Endometrial microvascular endothelial cells (primary cell): ENCODE measurements around the gene DEUP1. TPM values are rescaled to one million over a fixed set of nuclear protein-coding genes. Genes with fewer than 3 reads are reported as not detected.
"Not testable (repeated sequence)": the region's sequence is repeated elsewhere in the genome, so short reads cannot be mapped to it uniquely, and the experiment has no call there.

Source experiments
- in situ Hi-C: cut with HindIII; loops from 2 replicates; pipeline ENCODE4 v1.10.0; 2017; ENCODE audit warnings: low sequenced_read_pairs, low pct_unique_long_range_greater_than_20kb; ENCODE audit errors: inconsistent ontology term
- total RNA-seq: library from RNA; depleted of rRNA; stranded (reverse); fragments of >200 nt; gene quantifications from one replicate; pipeline ENCODE4 v1.2.3, GENCODE V29; 2015; ENCODE audit errors: inconsistent ontology term

The DEUP1 gene
- not detected for total RNA-seq

GRCh38 chr11:93330446-93330984 is at the start of gene DEUP1:
Gene DEUP1, plus strand, starts transcription at chr11:93330742. Its CDS starts 1,518 bp downstream, at chr11:93332260.
- in situ Hi-C loops: no loop called here

GRCh38 chr11:93285430-93285829 is 45.1 kb upstream of the DEUP1 start:
- in situ Hi-C loops: no loop called here

GRCh38 chr11:93287434-93287833 is 43.1 kb upstream of the DEUP1 start:
- in situ Hi-C loops: no loop called here

- in situ Hi-C loops: no loop called here
Observed at GRCh38 chr11:93288079-93288478, 42.5 kb upstream of the DEUP1 start.

- in situ Hi-C loops: no loop called here
Observed at GRCh38 chr11:93288767-93289166, 41.8 kb upstream of the DEUP1 start.

GRCh38 chr11:93289782-93290463 is 40.6 kb upstream of the DEUP1 start:
- in situ Hi-C loops: no loop called here

GRCh38 chr11:93291110-93291509 is 39.4 kb upstream of the DEUP1 start:
- in situ Hi-C loops: no loop called here

GRCh38 chr11:93291898-93292297 is 38.6 kb upstream of the DEUP1 start:
- in situ Hi-C loops: no loop called here

- in situ Hi-C loops: no loop called here
Observed at GRCh38 chr11:93295921-93296575, 34.5 kb upstream of the DEUP1 start.

- in situ Hi-C loops: no loop called here
Observed at GRCh38 chr11:93303689-93304088, 26.9 kb upstream of the DEUP1 start.

- in situ Hi-C loops: not testable (repeated sequence)
Observed at GRCh38 chr11:93314399-93314798, 16.1 kb upstream of the DEUP1 start.

GRCh38 chr11:93319224-93319839 is 11.2 kb upstream of the DEUP1 start:
- in situ Hi-C loops: no loop called here

- in situ Hi-C loops: no loop called here
Observed at GRCh38 chr11:93320230-93320629, 10.3 kb upstream of the DEUP1 start.

GRCh38 chr11:93322207-93322606 is 8.3 kb upstream of the DEUP1 start:
- in situ Hi-C loops: no loop called here

- in situ Hi-C loops: no loop called here
Observed at GRCh38 chr11:93323747-93324146, 6.8 kb upstream of the DEUP1 start.

GRCh38 chr11:93324500-93324899 is 6.0 kb upstream of the DEUP1 start:
- in situ Hi-C loops: no loop called here

GRCh38 chr11:93326681-93327080 is 3.9 kb upstream of the DEUP1 start:
- in situ Hi-C loops: no loop called here

GRCh38 chr11:93329936-93330445 is 551 bp upstream of the DEUP1 start:
- in situ Hi-C loops: no loop called here

- in situ Hi-C loops: no loop called here
Observed at GRCh38 chr11:93340223-93340622, 9.7 kb downstream of the DEUP1 start.

GRCh38 chr11:93344855-93345333 is 14.4 kb downstream of the DEUP1 start:
- in situ Hi-C loops: no loop called here
